ENCODE measurements around the gene SCARF2.

GRCh38 chr22:20464096-20464614 is 26.5 kb upstream of the SCARF2 start:
- TF ChIP-seq TAF1 (IDR thresholded peaks at IDR 0.05; ENCODE audit: low read depth) (no peak), EZH2 (IDR thresholded peaks at IDR 0.05; ENCODE audit: borderline replicate concordance, insufficient read depth, low read length, poor library complexity, severe bottlenecking) (no peak), CTCF (IDR thresholded peaks at IDR 0.05; ENCODE audit: poor library complexity, severe bottlenecking) (no peak), RAD21 (conservative IDR thresholded peaks at IDR 0.05) (no peak), POLR2AphosphoS5 (IDR thresholded peaks at IDR 0.05) (no peak), REST (IDR thresholded peaks at IDR 0.05; ENCODE audit: borderline replicate concordance) (no peak), MXI1 (conservative IDR thresholded peaks at IDR 0.05; ENCODE audit: poor library complexity, severe bottlenecking) (no peak), EP300 (conservative IDR thresholded peaks at IDR 0.05; ENCODE audit: poor library complexity, severe bottlenecking) (no peak), SMC3 (conservative IDR thresholded peaks at IDR 0.05; ENCODE audit: poor library complexity) (no peak)

All from neural cell (in vitro differentiated cells).